HepG2 (cell line): ENCODE results near the gene NOTUM. TPM values are rescaled to one million over a fixed set of nuclear protein-coding genes. Genes with fewer than 3 reads are reported as not detected.

ENCODE experiments used
- AFF4 ChIP-seq: sonication (generic); formaldehyde crosslinking; IDR thresholded peaks from 2 replicates; pipeline ENCODE4 v1.4.0; 2020; ENCODE audit warnings: missing genetic modification reagents
- AHR ChIP-seq: IDR thresholded peaks from 2 replicates; pipeline ENCODE4 v1.6.1; 2018; ENCODE audit warnings: missing genetic modification reagents, missing compliant biosample characterization
- DDIT3 ChIP-seq: sonication (generic); formaldehyde crosslinking; IDR thresholded peaks from 2 replicates; pipeline ENCODE4 v1.4.0; 2020; ENCODE audit warnings: mild to moderate bottlenecking, missing genetic modification reagents
- HNF4G ChIP-seq, 2 experiments: sonication (generic) in 1 of 2; formaldehyde crosslinking in 1 of 2; IDR thresholded peaks; 2 replicates each; pipeline versions ENCODE4 v1.4.0 to v1.6.1; 2011 to 2020; ENCODE audit warnings: borderline replicate concordance in 2 of 2, low read depth in 2 of 2, mild to moderate bottlenecking in 2 of 2, low read length in 1 of 2, missing genetic modification reagents in 1 of 2, moderate library complexity in 1 of 2
- HOXA3 ChIP-seq: sonication (generic); formaldehyde crosslinking; IDR thresholded peaks from 2 replicates; pipeline ENCODE4 v1.5.0; 2020; ENCODE audit warnings: missing genetic modification reagents
- JUND ChIP-seq: sonication (generic); formaldehyde crosslinking; IDR thresholded peaks from 2 replicates; pipeline ENCODE4 v1.8.0; 2022; ENCODE audit warnings: mild to moderate bottlenecking, missing genetic modification reagents
- MXD3 ChIP-seq: IDR thresholded peaks from 2 replicates; pipeline ENCODE4 v1.6.1; 2016; ENCODE audit warnings: mild to moderate bottlenecking, missing biosample characterization, missing genetic modification reagents
- NFIC ChIP-seq: IDR thresholded peaks from 2 replicates; pipeline ENCODE4 v1.6.1; 2012; ENCODE audit warnings: mild to moderate bottlenecking, low read length, inconsistent platforms
- NR1H2 ChIP-seq: sonication (generic); formaldehyde crosslinking; IDR thresholded peaks from 2 replicates; pipeline ENCODE4 v1.8.1; 2022; ENCODE audit warnings: low read depth, missing genetic modification reagents, borderline replicate concordance
- NR2C2 ChIP-seq: sonication (generic); formaldehyde crosslinking; IDR thresholded peaks from 2 replicates; pipeline ENCODE4 v1.4.0; 2020; ENCODE audit warnings: missing genetic modification reagents, mild to moderate bottlenecking, moderate library complexity, borderline replicate concordance
- SRSF1 ChIP-seq: fragments of 200-400 bp; formaldehyde crosslinking; optimal IDR thresholded peaks from 2 replicates; pipeline ENCODE3; 2017; ENCODE audit warnings: mild to moderate bottlenecking, low read depth, low read length, moderate library complexity
- TCF7 ChIP-seq: sonication (generic); IDR thresholded peaks from 2 replicates; pipeline ENCODE4 v1.6.1; 2016; ENCODE audit warnings: antibody characterized with exemption, low read depth
- TEF ChIP-seq: sonication (generic); formaldehyde crosslinking; IDR thresholded peaks from 2 replicates; pipeline ENCODE4 v1.5.0; 2020; ENCODE audit warnings: missing genetic modification reagents
- ZBTB2 ChIP-seq: sonication (generic); formaldehyde crosslinking; IDR thresholded peaks from 2 replicates; pipeline ENCODE4 v1.8.0; 2022; ENCODE audit warnings: low read depth, missing genetic modification reagents
- ZNF704 ChIP-seq: sonication (generic); formaldehyde crosslinking; IDR thresholded peaks from 2 replicates; pipeline ENCODE4 v1.8.1; 2023; ENCODE audit warnings: mild to moderate bottlenecking, inconsistent platforms, moderate library complexity, missing genetic modification reagents, borderline replicate concordance
- ZNF740 ChIP-seq: sonication (generic); formaldehyde crosslinking; IDR thresholded peaks from 2 replicates; pipeline ENCODE4 v1.4.0; 2020; ENCODE audit warnings: missing genetic modification reagents
- ZNF772 ChIP-seq: sonication (generic); formaldehyde crosslinking; IDR thresholded peaks from 2 replicates; pipeline ENCODE4 v1.5.0; 2020; ENCODE audit warnings: mild to moderate bottlenecking, missing genetic modification reagents
- ZNF788 ChIP-seq: sonication (generic); formaldehyde crosslinking; IDR thresholded peaks from 2 replicates; pipeline ENCODE4 v1.5.0; 2020; ENCODE audit warnings: mild to moderate bottlenecking, missing genetic modification reagents, borderline replicate concordance
- ZSCAN29 ChIP-seq: sonication (generic); formaldehyde crosslinking; conservative IDR thresholded peaks from 2 replicates; pipeline ENCODE4 v1.4.0; 2020; ENCODE audit warnings: mild to moderate bottlenecking, missing genetic modification reagents
- polyA plus RNA-seq, 8 experiments: library from polyadenylated mRNA; depleted of rRNA in 3 of 8; stranded (reverse) in 7 of 8; unstranded in 1 of 8; fragments of >200 nt; fragmentation: Illumina TruSeq in 4 of 8; extraction: Trizol in 4 of 8; gene quantifications; 2 replicates each; pipeline versions ENCODE4 v1.2.1 to v1.2.3, GENCODE V29; 2011 to 2016; ENCODE audit warnings: low read depth in 4 of 8, missing spikeins in 1 of 8, mixed read lengths in 1 of 8; ENCODE audit not compliant: insufficient read depth in 1 of 8
- total RNA-seq, 5 experiments: library from RNA; depleted of rRNA; stranded (reverse); fragments of >200 nt; fragmentation: Illumina TruSeq; extraction: Trizol; gene quantifications; 2 replicates each; pipeline ENCODE4 v1.2.3, GENCODE V29; 2016; ENCODE audit warnings: low read depth in 1 of 5

NOTUM gene
- total and polyA plus RNA-seq, 2 of the 13 experiments (the other 11 are each of a cell fraction or from before 2014, with no cell fraction given): 150 to 160 TPM

GRCh38 chr17:81977211-81977808, 16.3 kb upstream of the NOTUM start, which contains the start of gene ASPSCR1 (continued):
- TF ChIP-seq NFIC (no peak), DDIT3 (CRISPR knock-in tag) (no peak), TCF7 (no peak), HOXA3 (CRISPR knock-in tag) (peak; percentile 99), AHR (CRISPR knock-in tag) (no peak), NR2C2 (CRISPR knock-in tag) (peak; percentile 67), ZNF704 (CRISPR knock-in tag) (no peak), ZSCAN29 (no peak), MXD3 (CRISPR knock-in tag) (peak; percentile 90; the same call in 1 of the 2 replicates), HNF4G (IDR thresholded peaks at IDR 0.05; ENCODE audit: borderline replicate concordance, low read depth, low read length) (no peak), HNF4G (CRISPR knock-in tag; IDR thresholded peaks at IDR 0.05; ENCODE audit: borderline replicate concordance, low read depth) (no peak), ZBTB2 (CRISPR knock-in tag) (peak; percentile 96), TEF (peak; percentile 51), AFF4 (CRISPR knock-in tag) (no peak), ZNF772 (CRISPR knock-in tag) (peak; percentile 78; the same call in 1 of the 2 replicates), ZNF740 (CRISPR knock-in tag) (no peak), SRSF1 (no peak), NR1H2 (CRISPR knock-in tag) (no peak), ZNF788 (CRISPR knock-in tag) (peak; percentile 74; the same call in 1 of the 2 replicates), JUND (no peak)
